Osteoblast (primary cell): Measurements from ENCODE around the gene DIP2C. TPM values are rescaled to one million over a fixed set of nuclear protein-coding genes. Genes with fewer than 3 reads are reported as not detected.

Experiments used
- DNase-seq: peaks from one replicate; pipeline ENCODE4 v3.0.0; 2011; ENCODE audit warnings: low spot score, mixed read lengths; ENCODE audit not compliant: insufficient read length; ENCODE audit errors: missing footprints
- H2AFZ ChIP-seq: 2 replicates; pipeline ENCODE4 v1.6.0; 2011; ENCODE audit warnings: mild to moderate bottlenecking, low read length
- H3K27ac ChIP-seq: 2 replicates; pipeline ENCODE4 v1.5.1; 2011; ENCODE audit warnings: mild to moderate bottlenecking, low read depth, low read length, moderate library complexity
- H3K27me3 ChIP-seq: 2 replicates; pipeline ENCODE4 v1.6.0; 2012; ENCODE audit warnings: mild to moderate bottlenecking, control low read depth, inconsistent platforms, low read length, moderate library complexity; ENCODE audit not compliant: insufficient read depth
- H3K36me3 ChIP-seq: 2 replicates; pipeline ENCODE4 v1.5.1; 2011; ENCODE audit warnings: mild to moderate bottlenecking, low read length, control low read depth, moderate library complexity; ENCODE audit not compliant: insufficient read depth
- H3K4me1 ChIP-seq: 2 replicates; pipeline ENCODE4 v1.5.1; 2011; ENCODE audit warnings: mild to moderate bottlenecking, low read length, control low read depth, moderate library complexity; ENCODE audit not compliant: insufficient read depth
- H3K4me2 ChIP-seq: 2 replicates; pipeline ENCODE4 v1.6.0; 2011; ENCODE audit warnings: mild to moderate bottlenecking, low read length; ENCODE audit not compliant: insufficient read depth
- H3K4me3 ChIP-seq: fragments of 200-600 bp; sonication (generic); 3 replicates; pipeline ENCODE4 v1.5.1; 2012; ENCODE audit warnings: mild to moderate bottlenecking, low read length, inconsistent platforms; ENCODE audit not compliant: insufficient read depth
- H3K79me2 ChIP-seq: 2 replicates; pipeline ENCODE4 v1.6.0; 2012; ENCODE audit warnings: mild to moderate bottlenecking, low read length, control low read depth, inconsistent platforms; ENCODE audit not compliant: insufficient read depth
- H3K9me3 ChIP-seq: 2 replicates; pipeline ENCODE4 v1.5.1; 2011; ENCODE audit warnings: low read depth, low read length, control low read depth
- H4K20me1 ChIP-seq: 2 replicates; pipeline ENCODE4 v1.6.0; 2012; ENCODE audit warnings: mild to moderate bottlenecking, low read length, control low read depth; ENCODE audit not compliant: insufficient read depth
- CTCF ChIP-seq: IDR thresholded peaks from 2 replicates; pipeline ENCODE4 v1.5.1; 2011; ENCODE audit warnings: mild to moderate bottlenecking, low read depth, low read length, moderate library complexity; ENCODE audit errors: extremely low read depth
- total RNA-seq: library from RNA; depleted of rRNA; stranded (reverse); fragments of >200 nt; gene quantifications from 2 replicates; pipeline ENCODE4 v1.2.3, GENCODE V29; 2012

DIP2C gene
- total RNA-seq, 1 donor = 36.9 TPM

GRCh38 chr10:619710-620109 lies 69.8 kb downstream of the DIP2C start:
- no peak for DNase-seq
- Histone ChIP-seq H3K4me2 (no peak overlapping the region), H3K9me3 (no peaks in the 10 kb centered on the region), H3K4me3 (no peak overlapping the region), H2AFZ (no peak overlapping the region), H3K27ac (no peak overlapping the region), H4K20me1 (peaks cover 38% of the 10 kb centered on the region), H3K79me2 (peaks cover 97% of the 10 kb centered on the region), H3K4me1 (peaks cover 28% of the 10 kb centered on the region), H3K27me3 (no peaks in the 10 kb centered on the region), H3K36me3 (no peaks in the 10 kb centered on the region)
- no peak for TF ChIP-seq CTCF

GRCh38 chr10:618229-618989 lies 71.1 kb downstream of the DIP2C start:
- H3K27me3 ChIP-seq = no peaks in the 10 kb centered on the region
- H3K4me2 ChIP-seq = no peak overlapping the region
- H4K20me1 ChIP-seq = peaks cover 37% of the 10 kb centered on the region
- H2AFZ ChIP-seq = no peak overlapping the region
- H3K36me3 ChIP-seq = no peaks in the 10 kb centered on the region
- DNase-seq = no peak
- no peak for TF ChIP-seq CTCF
- H3K79me2 ChIP-seq = peaks cover 97% of the 10 kb centered on the region
- H3K4me1 ChIP-seq = peaks cover 18% of the 10 kb centered on the region
- H3K4me3 ChIP-seq = no peak overlapping the region
- no peaks in the 10 kb centered on the region for H3K9me3 ChIP-seq
- no peak overlapping the region for H3K27ac ChIP-seq

GRCh38 chr10:617471-617870 lies 72.0 kb downstream of the DIP2C start:
- peaks cover 97% of the 10 kb centered on the region for H3K79me2 ChIP-seq

More at GRCh38 chr10:617471-617870, 72.0 kb downstream of the DIP2C start:
- TF ChIP-seq CTCF = no peak
- H4K20me1 ChIP-seq = peaks cover 34% of the 10 kb centered on the region
- H3K36me3 ChIP-seq = no peaks in the 10 kb centered on the region
- no peak for DNase-seq
- no peak overlapping the region for H3K4me2 ChIP-seq
- H3K27ac ChIP-seq = no peak overlapping the region
- H3K27me3 ChIP-seq = no peaks in the 10 kb centered on the region
- H3K4me3 ChIP-seq = no peak overlapping the region
- peaks cover 18% of the 10 kb centered on the region for H3K4me1 ChIP-seq
- H3K9me3 ChIP-seq = no peaks in the 10 kb centered on the region
- no peak overlapping the region for H2AFZ ChIP-seq
